Measurements from ENCODE around the gene FNDC3B.

Gene FNDC3B

GRCh38 chr3:172383306-172383796, 344.0 kb downstream of the FNDC3B start:
- DNase-seq, result no peak

DNA sequence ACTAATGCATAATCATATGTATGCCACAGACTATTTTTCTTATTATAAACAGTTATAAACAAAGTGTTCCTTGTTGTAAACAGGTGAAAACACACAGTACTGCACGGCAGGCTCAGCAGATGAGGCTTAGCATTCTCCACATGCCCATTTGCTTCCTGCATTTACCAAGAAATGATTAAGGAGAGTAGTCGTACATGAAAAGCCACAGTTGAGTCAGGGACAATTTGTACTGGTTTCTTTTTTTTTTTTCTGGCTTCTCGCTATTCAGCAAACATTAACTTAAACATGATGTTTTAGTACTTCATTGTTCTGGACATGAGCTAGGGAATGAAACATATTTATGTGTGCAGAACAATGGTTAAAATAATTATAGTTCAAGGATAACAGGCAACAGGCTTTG, 345.5 kb downstream of the FNDC3B start:
- DNase-seq, result no peak

DNA sequence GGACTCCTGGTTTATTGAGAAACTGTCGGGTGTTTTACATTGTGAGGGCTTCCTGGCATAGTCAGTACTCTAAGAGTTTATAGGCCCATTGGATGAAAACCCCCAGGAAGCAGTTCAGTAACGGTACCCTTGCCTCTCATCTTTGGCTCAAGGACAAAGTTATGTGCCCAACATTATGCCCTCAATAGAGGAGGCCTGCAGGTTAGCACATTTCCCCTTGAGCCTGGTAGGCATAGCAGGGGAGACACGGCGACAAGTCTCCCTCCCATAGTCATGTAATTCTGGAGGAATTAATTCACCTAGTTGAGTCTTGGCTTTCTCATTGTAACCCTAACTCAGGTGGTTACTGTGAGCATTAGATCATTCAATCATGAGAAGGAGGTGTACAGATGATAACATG, 348.4 kb downstream of the FNDC3B start:
- no peak for DNase-seq

DNA sequence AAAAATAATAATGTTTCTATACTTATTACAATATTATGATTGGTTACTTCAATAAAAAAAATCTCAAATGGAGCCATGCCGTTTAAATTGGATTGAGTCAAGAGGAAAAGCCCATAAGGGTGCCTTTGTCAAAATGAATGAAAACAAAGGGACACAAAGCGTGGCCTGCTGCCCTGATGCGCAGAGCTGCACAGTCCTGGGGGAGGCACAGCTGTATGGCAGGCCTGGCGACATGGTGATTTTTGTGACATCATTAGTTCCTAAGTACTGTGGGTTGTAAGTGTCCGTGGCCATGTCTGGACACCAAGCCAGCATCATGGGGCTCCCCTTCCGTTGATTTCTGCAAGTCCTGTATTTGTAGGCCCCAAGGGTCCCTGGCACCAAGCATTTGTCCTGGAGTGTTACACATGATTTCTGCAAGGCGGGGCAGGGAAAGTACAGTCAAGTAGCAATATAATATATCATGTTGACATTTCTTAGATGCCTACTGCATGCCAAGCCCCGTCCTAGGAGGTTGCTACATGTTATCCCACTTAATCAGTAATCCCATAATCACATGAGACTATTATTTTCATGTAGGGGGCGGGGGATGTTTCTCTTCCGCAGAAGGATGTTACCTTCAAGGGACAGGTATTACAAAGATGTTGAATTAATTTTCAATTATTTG, 349.2 kb downstream of the FNDC3B start:
- DNase-seq, result no peak

DNA sequence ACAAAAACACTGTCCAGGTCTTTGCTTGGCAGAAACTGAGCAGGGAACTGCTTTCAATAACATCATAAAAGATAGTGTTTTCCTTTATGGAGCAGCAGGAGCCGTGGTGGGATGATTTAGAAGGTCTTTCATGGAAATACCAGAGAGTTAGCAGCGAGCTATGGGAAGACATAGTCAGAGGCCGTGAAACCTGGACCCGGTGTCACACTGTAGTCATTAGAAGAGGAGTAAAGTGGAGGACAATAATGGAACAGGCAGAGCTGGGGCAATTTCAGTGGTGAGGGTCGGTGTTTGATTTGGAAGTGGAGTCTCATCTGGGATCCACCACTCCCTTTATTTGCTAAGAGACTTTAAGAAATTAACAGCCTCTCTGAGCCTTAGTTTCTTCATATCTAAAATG, 351.4 kb downstream of the FNDC3B start:
- DNase-seq, result no peak

DNA sequence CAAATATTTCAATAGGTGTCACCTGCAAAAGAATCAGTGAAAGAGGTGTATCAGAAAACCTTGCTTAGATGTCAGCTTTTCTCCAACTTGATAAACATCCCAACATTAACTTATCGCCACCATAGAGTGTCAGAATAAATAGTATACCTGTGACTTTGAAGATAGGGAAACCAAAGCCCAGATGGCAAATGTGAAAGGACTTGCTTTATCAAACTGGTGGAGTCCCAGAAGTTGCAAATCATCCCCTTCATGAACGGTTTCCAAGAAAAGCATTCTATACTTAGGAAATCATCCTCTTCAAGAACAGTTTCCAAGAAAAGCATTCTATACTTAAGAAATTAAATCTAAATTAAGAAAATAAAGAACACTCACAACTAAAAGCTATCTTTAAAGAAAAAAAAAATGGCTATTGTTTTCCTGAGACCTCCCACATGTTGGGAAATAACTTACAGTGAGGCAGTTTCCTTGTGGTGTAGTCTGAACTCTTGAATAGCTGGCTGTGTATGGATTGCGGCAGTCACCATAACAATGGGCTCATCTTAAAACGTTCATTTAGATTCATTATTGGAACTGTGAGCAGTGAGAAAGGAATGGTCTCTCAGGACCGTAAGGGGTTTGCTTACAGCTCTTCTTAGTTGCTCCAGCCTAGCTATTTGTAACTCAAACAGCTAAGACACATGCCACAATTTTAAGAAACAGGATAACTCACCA, 352.4 kb downstream of the FNDC3B start:
- DNase-seq, result no peak

- no peak for DNase-seq
Observed at GRCh38 chr3:172394692-172395091, 355.3 kb downstream of the FNDC3B start.

GRCh38 chr3:172396400-172396799, 357.0 kb downstream of the FNDC3B start:
- DNase-seq, result no peak

GRCh38 chr3:172397716-172398405, 358.5 kb downstream of the FNDC3B start:
- DNase-seq, result no peak

- DNase-seq, result no peak
Observed at GRCh38 chr3:172398484-172398883, 359.1 kb downstream of the FNDC3B start.

DNA sequence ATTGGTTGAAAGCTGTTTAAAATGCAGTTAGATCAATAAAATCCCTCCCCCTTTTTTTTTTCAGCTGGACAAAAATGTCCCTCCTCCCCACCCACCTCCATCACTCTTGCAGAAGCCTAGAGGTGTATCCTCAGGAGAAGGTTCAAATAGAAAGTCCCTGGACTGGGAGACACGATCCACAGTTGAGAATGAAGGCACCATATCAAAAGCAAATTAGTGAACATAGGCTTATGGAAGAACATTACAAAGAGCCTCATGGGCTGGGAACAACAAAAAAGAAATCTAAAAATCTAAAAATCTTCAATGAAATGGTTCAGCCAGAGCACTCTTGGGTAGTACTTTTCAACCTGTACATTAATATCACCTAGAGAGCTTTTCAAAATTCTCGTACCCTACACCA, 362.7 kb downstream of the FNDC3B start:
- no peak for DNase-seq

DNA sequence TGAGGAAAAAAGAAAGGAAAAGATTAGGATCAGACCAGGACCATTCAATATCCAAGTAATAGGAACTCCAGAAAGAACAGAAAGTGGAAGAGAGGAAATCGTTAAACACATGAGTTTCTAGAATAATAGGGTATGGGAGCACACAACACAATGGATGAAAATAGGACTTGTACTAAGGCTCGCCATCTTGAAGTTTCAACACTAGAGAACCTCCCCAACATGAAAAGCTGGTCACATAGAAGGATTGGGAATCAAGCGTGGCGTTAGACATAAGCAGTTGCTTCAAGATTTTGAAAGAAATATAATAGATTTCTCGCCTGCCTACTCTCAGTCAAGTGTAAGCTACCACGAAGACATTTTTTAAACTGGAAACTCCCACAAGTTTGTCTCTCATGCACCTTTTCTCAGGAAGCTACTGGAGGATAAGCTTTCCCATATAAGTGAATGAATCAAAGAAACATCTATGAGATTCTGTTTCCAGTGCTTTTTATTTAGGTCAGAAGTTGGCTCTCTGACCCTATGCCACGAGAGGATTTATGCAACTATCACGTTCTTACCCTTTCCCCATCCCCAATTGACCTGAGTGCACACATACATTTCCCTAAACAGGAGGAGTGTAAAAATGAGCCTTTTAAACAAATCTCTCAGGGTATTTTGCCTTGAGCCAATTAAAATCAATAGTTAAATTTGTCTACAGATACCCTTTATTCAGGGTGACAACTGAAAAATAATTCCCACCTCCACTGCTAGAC, 363.7 kb downstream of the FNDC3B start:
- no peak for DNase-seq

- no peak for DNase-seq
Observed at GRCh38 chr3:172404237-172404962, 365.0 kb downstream of the FNDC3B start.

GRCh38 chr3:172405914-172406313, 366.5 kb downstream of the FNDC3B start:
- DNase-seq, result no peak

DNA sequence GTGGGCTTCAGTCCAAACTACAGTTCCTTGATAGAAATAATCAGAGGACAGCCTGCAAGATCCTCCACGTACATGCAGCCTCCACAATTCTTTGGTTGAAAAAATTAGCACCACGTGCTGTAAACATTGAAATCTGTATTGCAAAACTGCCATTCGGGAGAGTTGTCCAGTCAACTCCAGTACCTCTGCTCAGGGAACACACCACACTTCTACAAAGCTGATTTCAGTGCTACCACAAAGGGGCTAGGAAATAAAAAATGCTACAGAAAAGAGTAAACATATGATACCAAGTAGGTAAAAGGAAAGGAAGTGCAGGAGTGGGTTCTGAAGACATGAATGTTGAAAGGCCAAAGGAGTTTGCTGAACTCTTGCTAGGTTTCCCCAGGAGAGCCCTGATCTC, 368.5 kb downstream of the FNDC3B start:
- no peak for DNase-seq

- no peak for DNase-seq
Observed at GRCh38 chr3:172410702-172411477, 371.5 kb downstream of the FNDC3B start.

DNA sequence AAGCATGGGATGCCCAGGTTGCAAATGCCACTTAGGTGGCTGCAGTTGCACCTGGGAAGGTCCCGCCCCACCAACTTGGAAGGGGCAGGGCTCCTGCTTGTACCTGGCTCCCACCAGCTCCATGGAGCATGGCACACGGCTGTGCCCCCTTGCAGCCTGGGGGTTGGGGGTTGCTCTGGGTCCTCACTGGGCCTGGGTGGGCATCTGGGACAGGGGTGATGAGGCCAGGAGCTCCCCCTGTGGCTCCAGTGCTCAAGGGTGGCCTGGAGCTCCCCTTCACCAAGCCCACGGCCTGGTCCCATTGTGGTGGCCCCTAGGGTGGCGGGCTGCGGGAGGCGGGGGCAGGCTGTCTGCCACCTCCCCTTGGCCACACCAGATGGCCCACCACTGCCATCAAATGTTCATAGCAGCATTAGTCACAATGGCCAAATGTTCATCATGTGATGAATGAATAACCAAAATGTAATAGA, 372.1 kb downstream of the FNDC3B start:
- no peak for DNase-seq

- no peak for DNase-seq
Observed at GRCh38 chr3:172415323-172415722, 375.9 kb downstream of the FNDC3B start.

DNA sequence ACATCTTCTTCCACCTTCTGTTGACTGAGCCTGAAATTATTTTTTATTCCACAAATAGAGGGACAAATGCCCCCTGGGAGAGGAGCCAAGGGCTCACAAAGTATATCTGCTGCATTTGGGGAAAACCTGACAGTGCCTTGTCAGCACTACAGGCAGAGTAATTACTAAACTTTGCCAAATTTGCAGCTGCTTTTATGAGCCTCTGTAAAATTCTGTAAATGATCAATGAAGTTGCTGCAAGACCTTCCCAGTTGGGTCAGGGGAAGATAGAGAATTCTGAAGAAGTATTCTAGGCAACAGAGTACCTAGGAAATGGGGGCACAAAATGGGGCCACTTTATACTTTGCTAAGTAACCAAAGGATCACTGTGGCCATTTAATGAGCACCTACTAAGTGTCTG, 398.3 kb downstream of the FNDC3B start:
- DNase-seq, result no peak

DNA sequence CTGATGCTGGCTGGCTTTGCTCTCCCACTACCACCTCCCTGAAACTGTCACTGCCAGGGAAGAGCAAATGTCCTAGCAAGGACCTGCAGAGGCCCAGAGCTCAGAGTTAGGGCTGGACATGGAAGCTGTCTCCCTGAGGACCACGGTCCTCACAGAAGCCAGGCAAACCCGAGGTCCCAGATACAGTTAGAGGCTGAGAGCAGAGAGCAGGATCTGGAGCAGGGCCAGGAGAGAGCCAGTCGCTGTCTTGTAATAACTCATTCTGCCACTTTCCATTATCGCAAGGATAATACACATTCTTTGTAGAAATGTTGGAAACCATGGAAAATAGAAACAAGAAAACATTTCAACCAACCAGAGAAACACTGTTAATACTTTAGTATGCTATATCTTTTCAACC, 398.8 kb downstream of the FNDC3B start:
- DNase-seq, result no peak

DNA sequence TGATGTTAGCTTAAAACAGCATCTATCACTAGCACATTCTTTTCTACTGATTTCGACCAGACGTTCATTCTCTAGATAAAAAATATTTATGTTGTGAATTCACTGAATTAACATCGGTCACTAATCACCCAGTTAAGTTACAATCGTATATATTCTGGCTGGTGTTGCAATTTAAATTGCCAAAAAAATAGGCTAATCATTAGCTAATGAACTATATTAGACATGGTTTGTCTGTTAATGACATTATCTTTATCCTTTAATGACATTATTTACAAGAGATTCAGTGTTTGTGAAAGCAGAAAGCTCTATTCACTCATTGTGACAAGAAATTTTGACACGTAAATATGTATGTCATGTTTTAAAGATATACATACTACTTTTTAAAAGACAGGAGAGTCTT, 402.2 kb downstream of the FNDC3B start:
- DNase-seq, result no peak

GRCh38 chr3:172442606-172443005, 403.2 kb downstream of the FNDC3B start:
- DNase-seq, result no peak

Measured in DMS79 treated with DMSO at 0.1 percent for 48 hours (cell line).